ENCODE data around the gene CRELD2. TPM values are rescaled to one million over a fixed set of nuclear protein-coding genes. Genes with fewer than 3 reads are reported as not detected.
A peak's percentile ranks its signal among the peaks of the same experiment; 100 is the strongest.

Gene CRELD2, protein sequence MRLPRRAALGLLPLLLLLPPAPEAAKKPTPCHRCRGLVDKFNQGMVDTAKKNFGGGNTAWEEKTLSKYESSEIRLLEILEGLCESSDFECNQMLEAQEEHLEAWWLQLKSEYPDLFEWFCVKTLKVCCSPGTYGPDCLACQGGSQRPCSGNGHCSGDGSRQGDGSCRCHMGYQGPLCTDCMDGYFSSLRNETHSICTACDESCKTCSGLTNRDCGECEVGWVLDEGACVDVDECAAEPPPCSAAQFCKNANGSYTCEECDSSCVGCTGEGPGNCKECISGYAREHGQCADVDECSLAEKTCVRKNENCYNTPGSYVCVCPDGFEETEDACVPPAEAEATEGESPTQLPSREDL
- polyA plus RNA-seq (2012; ENCODE audit: low read depth, missing spikeins), result 35.8 TPM

DNA sequence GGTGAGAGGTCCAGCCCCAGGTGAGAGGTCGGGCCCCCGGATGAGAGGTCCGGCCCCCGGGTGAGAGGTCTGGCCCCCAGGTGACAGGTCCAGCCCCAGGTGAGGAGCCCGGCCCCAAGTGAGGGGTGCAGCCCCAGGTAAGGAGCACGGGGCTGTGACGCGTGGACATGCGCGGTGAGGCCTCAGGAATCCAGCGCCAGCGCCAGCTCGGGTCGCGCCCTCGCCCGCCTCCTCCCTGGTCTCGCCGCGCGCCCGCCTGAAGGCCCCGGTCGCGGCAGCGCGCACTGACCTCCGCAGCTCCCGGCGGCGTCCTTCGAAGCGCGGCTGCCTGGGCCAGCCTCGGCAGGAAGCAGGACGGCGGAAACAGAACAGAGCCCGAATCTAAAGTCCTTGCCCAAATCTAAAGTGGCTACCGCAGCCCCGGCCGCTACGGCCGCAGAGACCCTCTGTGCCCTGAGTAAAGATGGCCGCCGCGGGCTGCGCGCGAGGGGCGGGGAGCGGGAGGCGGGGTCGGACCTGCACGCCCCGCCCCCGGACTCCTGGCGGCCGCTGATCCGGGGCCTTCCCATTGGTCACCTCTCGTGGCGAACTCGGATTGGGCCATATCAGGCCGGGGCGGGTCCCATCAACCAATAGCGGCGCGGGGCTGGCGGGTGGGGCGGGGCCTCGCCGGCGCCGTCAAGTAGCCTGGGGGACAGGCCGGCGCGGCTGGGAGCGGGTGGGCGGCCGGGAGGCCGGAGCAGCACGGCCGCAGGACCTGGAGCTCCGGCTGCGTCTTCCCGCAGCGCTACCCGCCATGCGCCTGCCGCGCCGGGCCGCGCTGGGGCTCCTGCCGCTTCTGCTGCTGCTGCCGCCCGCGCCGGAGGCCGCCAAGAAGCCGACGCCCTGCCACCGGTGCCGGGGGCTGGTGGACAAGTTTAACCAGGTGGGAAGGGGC, at the start of gene CRELD2, which contains the start of gene ALG12:
Gene CRELD2 (plus strand): TSS at position 661 of the 937 bp plus-strand sequence. CDS start 136 bp downstream, at position 797.
Gene ALG12 (minus strand): TSS at position 465 of the 937 bp plus-strand sequence. CDS start 4,673 bp downstream, outside the sequence.
- peak; percentile 100 for DNase-seq (ENCODE audit: insufficient read length, low spot score)
- TF ChIP-seq POLR2A (IDR thresholded peaks at IDR 0.05; ENCODE audit: low read depth, low read length) (no peak), POLR2AphosphoS5 (IDR thresholded peaks at IDR 0.05; ENCODE audit: low read depth, low read length) (no peak), POU2F2 (IDR thresholded peaks at IDR 0.05; ENCODE audit: low read depth, low read length) (0 out of 2 replicates have a peak, but pooled peaks have one; percentile 10), PAX5 (IDR thresholded peaks at IDR 0.05; ENCODE audit: insufficient read depth, low read length, severe bottlenecking) (no peak), SPI1 (IDR thresholded peaks at IDR 0.05; ENCODE audit: low read depth, low read length) (no peak), TAF1 (IDR thresholded peaks at IDR 0.05; ENCODE audit: low read depth, low read length) (0 out of 2 replicates have a peak, but pooled peaks have one; percentile 30)
- peak; percentile 97 for FAIRE-seq

DNA sequence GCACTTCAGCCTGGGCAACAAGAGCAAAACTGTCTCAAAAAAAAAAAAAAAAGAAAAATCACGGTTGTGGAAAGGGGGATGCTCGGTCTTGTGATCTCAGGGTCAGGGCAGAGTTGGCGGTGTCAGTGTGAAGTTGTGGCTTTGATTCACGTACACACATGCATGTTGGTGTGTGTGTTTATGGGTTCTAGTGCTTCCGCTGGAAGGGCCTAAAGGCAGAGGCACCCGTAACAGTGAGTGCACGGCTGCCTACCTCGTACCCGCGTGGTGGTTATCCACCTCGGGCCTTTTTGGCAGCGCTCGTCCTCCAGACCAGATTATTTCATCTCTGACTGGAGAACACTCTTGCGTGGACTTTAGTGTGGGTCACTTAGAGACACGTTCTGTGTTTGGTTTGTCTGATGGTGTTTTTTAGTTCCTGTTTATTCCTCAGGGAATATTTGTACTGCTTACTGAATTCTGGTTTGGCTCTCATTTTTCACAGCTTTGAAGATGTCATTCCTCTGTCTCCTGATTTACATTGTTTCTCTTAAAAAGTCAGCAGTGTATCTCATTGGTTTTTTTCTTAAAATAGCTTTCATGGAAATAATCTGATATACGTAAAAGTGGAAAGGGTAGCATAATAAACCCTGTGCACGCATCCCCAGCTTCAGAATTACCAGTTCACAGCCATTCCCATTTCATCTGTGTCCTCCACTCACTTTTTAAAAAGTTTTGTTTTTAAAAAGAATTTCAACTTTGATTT, 49.2 kb upstream of the CRELD2 start:
- FAIRE-seq (no peak), DNase-seq (ENCODE audit: insufficient read length, low spot score) (no peak)
- TF ChIP-seq TAF1 (IDR thresholded peaks at IDR 0.05; ENCODE audit: low read depth, low read length) (no peak), POLR2A (IDR thresholded peaks at IDR 0.05; ENCODE audit: low read depth, low read length) (no peak), POLR2AphosphoS5 (IDR thresholded peaks at IDR 0.05; ENCODE audit: low read depth, low read length) (no peak), SPI1 (IDR thresholded peaks at IDR 0.05; ENCODE audit: low read depth, low read length) (no peak), POU2F2 (IDR thresholded peaks at IDR 0.05; ENCODE audit: low read depth, low read length) (no peak), PAX5 (IDR thresholded peaks at IDR 0.05; ENCODE audit: insufficient read depth, low read length, severe bottlenecking) (no peak)

DNA sequence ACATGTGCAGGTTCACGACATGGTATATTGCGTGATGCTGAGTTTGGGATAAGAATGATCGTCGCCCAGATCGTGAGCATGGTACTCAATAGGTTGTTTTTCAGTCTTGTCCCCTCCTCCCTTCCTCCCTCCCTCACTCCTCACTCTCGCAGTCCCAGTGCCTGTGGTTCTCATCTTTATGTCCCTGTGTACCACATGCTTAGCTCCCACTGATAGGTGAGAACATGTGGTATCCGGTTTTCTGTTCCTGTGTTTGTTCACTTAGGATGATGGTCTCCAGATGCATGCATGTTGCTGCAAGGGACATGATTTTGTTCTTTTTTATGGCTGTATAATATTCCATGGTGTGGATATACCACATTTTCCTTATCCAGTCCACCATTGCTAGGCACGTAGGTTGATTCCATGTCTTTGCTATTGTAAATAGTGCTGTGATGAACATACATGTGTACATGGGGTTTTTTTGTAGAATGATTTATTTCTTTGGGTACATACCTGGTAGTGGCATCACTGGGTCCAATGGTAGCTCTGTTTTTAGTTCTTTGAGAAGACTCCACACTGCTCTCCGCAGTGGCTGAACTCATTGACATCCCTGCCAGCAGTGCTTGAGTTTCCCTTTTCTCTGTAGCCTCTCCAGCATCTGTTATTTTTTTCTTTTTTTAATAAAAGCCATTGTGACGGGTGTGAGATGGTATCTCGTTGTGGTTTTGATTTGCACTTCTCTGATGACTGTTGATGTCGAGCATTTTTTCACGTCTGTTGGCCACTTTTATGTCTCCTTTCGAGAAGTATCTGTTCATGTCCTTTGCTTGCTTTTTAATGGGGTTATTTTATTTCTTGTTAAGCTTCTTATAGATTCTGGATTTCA, 48.4 kb upstream of the CRELD2 start:
- DNase-seq (ENCODE audit: insufficient read length, low spot score), result no peak
- FAIRE-seq, result peak; percentile 33

DNA sequence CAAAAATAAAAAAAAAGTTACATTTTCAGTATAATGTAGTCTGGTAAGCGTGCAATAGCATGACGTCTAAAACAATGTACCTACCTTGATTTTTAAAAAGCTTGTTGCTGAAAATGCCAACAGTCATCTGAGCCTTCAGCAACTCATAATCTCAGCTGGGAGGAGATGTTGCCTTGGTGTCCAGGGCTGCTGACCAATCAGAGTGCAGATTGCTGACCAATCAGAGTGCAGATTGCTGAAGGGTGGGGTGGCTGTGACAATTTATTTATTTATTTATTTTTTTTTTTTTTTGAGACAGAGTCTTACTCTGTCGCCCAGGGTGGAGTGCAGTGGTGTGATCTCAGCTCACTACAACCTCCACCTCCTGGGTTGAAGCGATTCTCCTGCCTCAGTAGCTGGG, 47.0 kb upstream of the CRELD2 start:
- TF ChIP-seq TAF1 (IDR thresholded peaks at IDR 0.05; ENCODE audit: low read depth, low read length), result no peak
- no peak for TF ChIP-seq PAX5 (IDR thresholded peaks at IDR 0.05; ENCODE audit: insufficient read depth, low read length, severe bottlenecking)
- TF ChIP-seq POLR2AphosphoS5 (IDR thresholded peaks at IDR 0.05; ENCODE audit: low read depth, low read length), result no peak
- no peak for TF ChIP-seq POLR2A (IDR thresholded peaks at IDR 0.05; ENCODE audit: low read depth, low read length)
- no peak for TF ChIP-seq SPI1 (IDR thresholded peaks at IDR 0.05; ENCODE audit: low read depth, low read length)
- no peak for TF ChIP-seq POU2F2 (IDR thresholded peaks at IDR 0.05; ENCODE audit: low read depth, low read length)
- DNase-seq (ENCODE audit: insufficient read length, low spot score), result no peak
- FAIRE-seq, result no peak

More for the DNA sequence above, 48.4 kb upstream of the CRELD2 start:
- no peak for TF ChIP-seq POU2F2 (IDR thresholded peaks at IDR 0.05; ENCODE audit: low read depth, low read length)
- TF ChIP-seq POLR2AphosphoS5 (IDR thresholded peaks at IDR 0.05; ENCODE audit: low read depth, low read length), result no peak
- TF ChIP-seq SPI1 (IDR thresholded peaks at IDR 0.05; ENCODE audit: low read depth, low read length), result no peak
- TF ChIP-seq PAX5 (IDR thresholded peaks at IDR 0.05; ENCODE audit: insufficient read depth, low read length, severe bottlenecking), result no peak
- no peak for TF ChIP-seq TAF1 (IDR thresholded peaks at IDR 0.05; ENCODE audit: low read depth, low read length)
- no peak for TF ChIP-seq POLR2A (IDR thresholded peaks at IDR 0.05; ENCODE audit: low read depth, low read length)

DNA sequence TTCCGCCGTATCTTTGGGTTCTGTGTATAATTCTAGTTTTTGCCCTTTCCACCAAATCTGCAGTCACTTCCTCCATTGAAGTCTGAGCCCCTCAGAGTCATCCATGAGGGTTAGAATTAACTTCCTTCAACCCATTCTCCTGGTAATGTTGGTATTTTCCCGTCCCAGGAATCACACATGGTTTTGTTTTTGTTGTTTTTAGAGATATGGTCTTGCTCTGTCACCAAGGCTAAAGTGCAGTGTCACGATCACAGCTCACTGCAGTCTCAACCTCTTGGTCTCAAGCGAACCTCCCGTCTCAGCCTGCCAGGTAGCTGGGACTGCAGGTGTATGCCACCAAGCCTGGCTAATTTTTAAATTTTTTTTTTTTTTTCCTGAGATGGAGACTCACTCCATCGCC, 46.1 kb upstream of the CRELD2 start:
- FAIRE-seq (no peak), DNase-seq (ENCODE audit: insufficient read length, low spot score) (no peak)

DNA sequence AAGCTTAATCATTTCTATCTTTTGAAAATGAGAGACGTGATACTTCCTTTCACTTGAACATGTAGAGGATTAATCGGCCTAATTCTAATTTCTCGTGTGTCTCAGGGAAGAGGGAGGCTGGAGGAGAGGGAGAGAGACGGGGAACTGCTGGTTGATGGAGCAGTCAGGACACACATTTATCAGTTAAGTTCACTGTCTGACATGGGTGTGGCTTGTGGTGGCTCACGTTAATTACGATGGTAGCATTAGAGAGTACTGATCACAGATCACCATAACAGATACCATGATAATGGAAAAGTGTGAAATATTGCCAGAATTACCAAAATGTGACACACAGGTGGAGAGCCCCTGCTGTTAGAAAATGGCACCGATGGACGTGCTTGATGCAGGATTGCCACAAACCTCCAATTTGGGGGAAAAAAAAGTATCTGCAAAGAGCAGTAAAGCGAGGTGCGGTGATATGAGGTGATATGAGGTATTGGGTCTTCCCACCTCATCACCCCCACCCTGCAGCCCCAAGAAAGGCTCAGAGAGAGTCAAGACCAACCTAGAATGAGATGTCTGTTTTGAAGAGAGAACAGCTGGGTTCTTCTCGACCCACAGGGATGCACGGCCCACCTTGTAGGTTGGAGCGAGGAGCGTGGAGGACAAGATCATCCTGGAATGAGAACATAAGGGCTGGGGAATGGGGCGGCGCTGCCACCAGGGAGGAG, 45.0 kb upstream of the CRELD2 start:
- FAIRE-seq, result no peak
- DNase-seq (ENCODE audit: insufficient read length, low spot score), result no peak

More for the DNA sequence above, 46.1 kb upstream of the CRELD2 start:
- TF ChIP-seq POLR2A (IDR thresholded peaks at IDR 0.05; ENCODE audit: low read depth, low read length), result no peak
- no peak for TF ChIP-seq TAF1 (IDR thresholded peaks at IDR 0.05; ENCODE audit: low read depth, low read length)
- TF ChIP-seq POLR2AphosphoS5 (IDR thresholded peaks at IDR 0.05; ENCODE audit: low read depth, low read length), result no peak
- TF ChIP-seq SPI1 (IDR thresholded peaks at IDR 0.05; ENCODE audit: low read depth, low read length), result no peak
- no peak for TF ChIP-seq POU2F2 (IDR thresholded peaks at IDR 0.05; ENCODE audit: low read depth, low read length)

DNA sequence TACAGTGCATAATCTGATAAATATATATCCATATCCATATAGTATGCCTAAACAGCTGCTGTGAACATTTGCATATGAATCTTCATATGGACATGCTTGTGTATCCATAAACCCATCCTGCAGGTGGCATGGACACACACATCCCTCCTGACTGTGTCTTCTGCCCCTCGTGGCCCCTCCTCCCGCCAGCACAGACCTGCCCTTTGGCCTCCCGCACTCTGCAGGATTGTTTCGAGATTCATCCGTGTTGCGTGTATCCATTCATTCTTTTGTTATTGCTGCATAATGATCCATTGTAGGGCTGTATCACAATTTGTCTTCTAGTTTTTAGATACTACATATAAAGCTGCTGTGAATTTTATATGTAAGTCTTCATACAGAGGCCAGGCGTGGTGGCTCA, 40.8 kb upstream of the CRELD2 start:
- DNase-seq (ENCODE audit: insufficient read length, low spot score) (no peak), FAIRE-seq (no peak)
- no peak for TF ChIP-seq PAX5 (IDR thresholded peaks at IDR 0.05; ENCODE audit: insufficient read depth, low read length, severe bottlenecking)
- no peak for TF ChIP-seq POLR2A (IDR thresholded peaks at IDR 0.05; ENCODE audit: low read depth, low read length)
- TF ChIP-seq POLR2AphosphoS5 (IDR thresholded peaks at IDR 0.05; ENCODE audit: low read depth, low read length), result no peak
- no peak for TF ChIP-seq TAF1 (IDR thresholded peaks at IDR 0.05; ENCODE audit: low read depth, low read length)
- TF ChIP-seq POU2F2 (IDR thresholded peaks at IDR 0.05; ENCODE audit: low read depth, low read length), result no peak
- TF ChIP-seq SPI1 (IDR thresholded peaks at IDR 0.05; ENCODE audit: low read depth, low read length), result no peak

More for the DNA sequence above, 45.0 kb upstream of the CRELD2 start:
- TF ChIP-seq TAF1 (IDR thresholded peaks at IDR 0.05; ENCODE audit: low read depth, low read length) (no peak), POLR2AphosphoS5 (IDR thresholded peaks at IDR 0.05; ENCODE audit: low read depth, low read length) (no peak), PAX5 (IDR thresholded peaks at IDR 0.05; ENCODE audit: insufficient read depth, low read length, severe bottlenecking) (no peak), POLR2A (IDR thresholded peaks at IDR 0.05; ENCODE audit: low read depth, low read length) (no peak), SPI1 (IDR thresholded peaks at IDR 0.05; ENCODE audit: low read depth, low read length) (no peak), POU2F2 (IDR thresholded peaks at IDR 0.05; ENCODE audit: low read depth, low read length) (no peak)

All from GM12891 (cell line).